ENCODE results near the gene RASSF4.

DNA sequence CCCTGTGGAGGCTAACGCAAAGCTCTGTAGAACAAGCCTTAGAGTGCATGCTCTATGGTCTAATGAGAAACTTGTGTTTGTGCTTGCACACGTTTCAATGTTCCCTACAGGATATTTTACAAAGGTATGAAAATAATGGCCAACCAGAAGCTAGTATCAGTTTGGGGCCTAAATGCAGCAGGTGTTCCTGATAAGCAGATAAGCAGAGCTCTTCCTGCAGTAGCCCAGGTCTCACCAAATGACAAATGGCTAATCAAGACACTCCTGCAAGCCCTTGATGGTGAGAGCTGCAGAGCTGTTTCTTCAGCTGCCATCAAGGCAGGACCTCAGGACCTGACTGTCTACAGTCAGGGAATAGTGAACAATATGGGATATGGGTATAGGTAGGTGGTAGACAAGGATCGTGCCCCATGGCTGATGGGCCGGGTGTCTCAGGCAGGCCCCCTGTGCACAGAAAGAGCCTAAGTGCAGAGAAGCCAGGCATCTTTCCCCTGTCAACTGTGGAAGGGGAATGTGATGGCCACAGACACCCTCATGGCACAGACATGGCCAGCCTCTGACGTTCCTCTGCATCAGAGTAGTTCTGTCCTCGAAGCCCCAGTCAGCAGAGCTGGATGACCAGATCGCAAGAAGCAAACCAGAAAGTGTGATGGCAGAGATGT, 23.2 kb upstream of the RASSF4 start:
- TF ChIP-seq CTCF (IDR thresholded peaks at IDR 0.05 in 2 of 3, conservative IDR thresholded peaks at IDR 0.05 in 1 of 3; ENCODE audit: insufficient read depth in 2 of 3, low read depth in 1 of 3, low read length in 3 of 3) (no peak), KDM5B (IDR thresholded peaks at IDR 0.05; ENCODE audit: insufficient replicate concordance, low read depth, low read length) (no peak), EZH2 (IDR thresholded peaks at IDR 0.05; ENCODE audit: borderline replicate concordance, low read depth, low read length) (no peak), EP300 (IDR thresholded peaks at IDR 0.05; ENCODE audit: low read length) (no peak), ZNF232 (CRISPR knock-in tag; IDR thresholded peaks at IDR 0.05) (no peak), ZNF24 (IDR thresholded peaks at IDR 0.05) (no peak)
